OCI-LY3 (cell line): ENCODE results near the gene MAGEA9B.

ENCODE experiments used
- CTCF ChIP-seq: fragments of 200-600, 300-600 bp; sonication (generic); IDR thresholded peaks from 2 replicates; pipeline ENCODE4 v1.5.1; 2014; ENCODE audit warnings: antibody characterized with exemption, low read length, low read depth
- EZH2phosphoT487 ChIP-seq: fragments of 200-600 bp; shearing (Covaris generic); IDR thresholded peaks from 2 replicates; pipeline ENCODE4 v1.6.1; 2018; ENCODE audit warnings: antibody characterized with exemption, mixed run types, low read depth

- TF ChIP-seq CTCF: no peak
- no peak for TF ChIP-seq EZH2phosphoT487
Measured at GRCh38 chrX:149607699-149608098, 20.4 kb upstream of the MAGEA9B start.
